Fibroblast of pulmonary artery (primary cell): ENCODE data around the gene CBLIF.
"Not testable (repeated sequence)": the region's sequence is repeated elsewhere in the genome, so short reads cannot be mapped to it uniquely, and the experiment has no call there.

Experiments used
- DNase-seq: peaks from one replicate; pipeline ENCODE4 v3.0.0-alpha.2; 2010; ENCODE audit warnings: low read depth
- H3K4me3 ChIP-seq: replicated peaks from 2 replicates; pipeline ENCODE4 v1.5.1; 2011; ENCODE audit warnings: low read depth, mild to moderate bottlenecking, control low read depth, low read length, moderate library complexity
- CTCF ChIP-seq: IDR thresholded peaks from 2 replicates; pipeline ENCODE4 v1.5.1; 2011; ENCODE audit warnings: mild to moderate bottlenecking, control low read depth, low read length, inconsistent platforms; ENCODE audit errors: missing control alignments

Gene CBLIF

DNA sequence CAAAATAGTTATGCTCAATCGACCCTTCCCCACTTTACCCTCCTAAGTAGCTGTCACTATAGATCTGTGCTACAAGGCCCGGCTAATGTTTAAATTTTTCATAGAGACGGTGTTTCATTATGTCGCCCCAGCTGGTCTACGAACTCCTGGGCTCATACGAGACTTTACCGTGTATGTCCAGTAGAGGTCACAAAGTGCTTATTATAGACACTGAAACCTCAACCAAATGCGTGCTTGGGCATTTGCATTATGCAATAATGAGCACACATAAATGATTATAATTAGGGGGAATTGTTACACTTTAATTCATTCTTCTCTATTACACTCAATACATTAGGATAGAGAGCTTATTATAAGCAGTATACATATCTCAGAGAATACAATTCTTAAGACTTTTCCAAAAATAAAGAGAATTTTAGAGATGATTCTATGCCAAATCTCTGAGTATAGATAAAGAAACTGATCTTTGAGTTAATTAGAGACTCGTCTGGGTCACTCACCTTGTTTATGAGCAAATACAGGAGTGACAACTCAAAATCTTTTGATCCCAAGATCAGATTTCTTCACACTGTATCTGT, 22.2 kb downstream of the CBLIF start:
- peak; percentile 72 for TF ChIP-seq CTCF
- DNase-seq: peak; percentile 79
- no peak overlapping the region for H3K4me3 ChIP-seq

- H3K4me3 ChIP-seq: no peak overlapping the region
- TF ChIP-seq CTCF: no peak
- DNase-seq: no peak
Observed at GRCh38 chr11:59818572-59818971, 26.7 kb downstream of the CBLIF start.

GRCh38 chr11:59816434-59816833, 28.9 kb downstream of the CBLIF start:
- H3K4me3 ChIP-seq, DNase-seq: not testable (repeated sequence)

DNA sequence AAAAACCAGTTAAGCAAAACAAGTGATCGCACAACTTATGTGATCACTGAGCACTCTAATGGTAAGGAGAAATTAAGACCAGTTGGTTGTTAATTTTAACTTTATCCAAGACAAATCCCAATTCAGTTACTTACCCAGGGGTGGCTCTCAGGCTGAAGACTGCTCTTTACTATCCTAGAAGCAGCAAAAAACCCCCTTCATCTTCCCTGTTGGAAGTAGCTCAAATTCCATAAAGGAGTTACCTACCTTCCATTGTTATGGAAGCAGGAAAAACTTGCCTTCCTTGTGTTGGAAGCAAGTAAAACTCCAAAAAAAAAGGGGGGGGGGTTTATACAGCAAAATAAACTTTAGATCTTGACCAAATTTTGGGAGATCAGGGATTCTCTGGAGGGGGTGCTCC, 29.5 kb downstream of the CBLIF start:
- no peak for TF ChIP-seq CTCF

GRCh38 chr11:59814021-59814420, 31.3 kb downstream of the CBLIF start:
- no peak for DNase-seq
- no peak overlapping the region for H3K4me3 ChIP-seq
- TF ChIP-seq CTCF: no peak

More for the DNA sequence above, 29.5 kb downstream of the CBLIF start:
- DNase-seq: no peak
- no peak overlapping the region for H3K4me3 ChIP-seq

DNA sequence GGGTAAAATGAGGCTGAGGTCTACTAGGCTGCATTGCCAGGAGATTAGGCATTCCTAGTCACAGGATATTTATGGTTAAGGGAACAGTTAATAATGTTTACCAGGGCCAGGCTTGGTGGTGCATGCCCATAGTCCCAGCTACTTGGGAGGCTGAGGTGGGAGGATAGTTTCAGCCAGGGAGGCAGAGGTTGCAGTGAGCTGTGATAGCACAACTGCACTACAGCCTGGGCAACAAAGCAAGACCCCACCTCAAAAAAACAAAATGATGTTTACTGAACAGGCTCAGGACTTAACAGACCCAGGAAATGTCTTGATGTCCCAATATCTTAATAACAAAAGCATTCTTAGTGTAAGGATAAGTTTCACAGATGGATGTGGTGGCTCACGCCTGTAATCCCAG, 31.9 kb downstream of the CBLIF start:
- no peak for DNase-seq
- no peak overlapping the region for H3K4me3 ChIP-seq
- TF ChIP-seq CTCF: no peak

DNA sequence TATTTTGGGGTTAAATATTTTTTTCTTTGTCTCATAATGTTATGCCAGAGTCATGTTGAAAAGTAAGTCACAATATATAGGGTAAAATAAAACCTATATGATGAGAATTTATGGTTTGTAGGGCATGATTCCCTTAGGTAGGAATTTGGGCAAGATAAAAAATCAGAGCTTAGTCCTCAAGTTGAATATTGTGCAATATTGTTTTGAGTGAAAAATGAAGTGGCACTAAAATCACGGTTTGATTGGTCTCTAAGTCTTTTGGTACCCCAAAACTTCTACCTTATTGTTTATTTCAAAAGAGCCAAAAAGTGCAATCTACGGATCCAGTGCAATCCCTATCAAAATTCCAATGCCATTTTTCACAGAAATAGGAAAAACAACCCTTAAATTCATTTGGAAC, 33.1 kb downstream of the CBLIF start:
- H3K4me3 ChIP-seq: no peak overlapping the region
- DNase-seq: no peak
- TF ChIP-seq CTCF: no peak

GRCh38 chr11:59810911-59811259, 34.4 kb downstream of the CBLIF start:
- no peak for DNase-seq
- peak overlapping the region; percentile 86 for H3K4me3 ChIP-seq
- TF ChIP-seq CTCF: no peak
